Testis (tissue), 2 donors: Measurements from ENCODE around the gene E2F2.

Experiments
- CTCF ChIP-seq, 3 experiments: fragments of 450-650 bp in 2 of 3; fragments of 200-600 bp in 1 of 3; sonication (generic) in 1 of 3; IDR thresholded peaks; one replicate each; pipeline ENCODE4 v1.5.1; 2016 to 2019; ENCODE audit warnings: antibody characterized with exemption in 3 of 3, mild to moderate bottlenecking in 2 of 3, moderate library complexity in 1 of 3
- POLR2A ChIP-seq: fragments of 450-650 bp; IDR thresholded peaks from one replicate; pipeline ENCODE4 v1.6.1; 2017; ENCODE audit warnings: antibody characterized with exemption, mild to moderate bottlenecking, moderate library complexity

GRCh38 chr1:23543707-23544443 is 12.8 kb upstream of the E2F2 start:
- no peak for TF ChIP-seq CTCF (IDR thresholded peaks at IDR 0.05)
- no peak for TF ChIP-seq POLR2A
